KMS-11 (cell line): ENCODE measurements around the gene IL19.
A peak's percentile ranks its signal among the peaks of the same experiment; 100 is the strongest.

Source experiments
- H2AFZ ChIP-seq: fragments of 200-600 bp; sonication (generic); 2 replicates; pipeline ENCODE4 v1.6.1; 2016; ENCODE audit warnings: antibody characterized with exemption, mixed run types, low read depth
- H3K27ac ChIP-seq: fragments of 200-600 bp; sonication (generic); 2 replicates; pipeline ENCODE4 v1.6.1; 2016; ENCODE audit warnings: mild to moderate bottlenecking, mixed run types
- H3K27me3 ChIP-seq: fragments of 200-600 bp; sonication (generic); 2 replicates; pipeline ENCODE4 v1.6.1; 2017; ENCODE audit warnings: mild to moderate bottlenecking, low read depth, mixed run types, moderate library complexity; ENCODE audit not compliant: insufficient read depth
- H3K36me3 ChIP-seq: fragments of 200-600 bp; sonication (generic); 2 replicates; pipeline ENCODE4 v1.6.1; 2017; ENCODE audit warnings: mild to moderate bottlenecking, mixed run types; ENCODE audit not compliant: insufficient read depth
- H3K4me1 ChIP-seq: fragments of 200-600 bp; sonication (generic); 2 replicates; pipeline ENCODE4 v1.6.1; 2016; ENCODE audit warnings: mild to moderate bottlenecking, low read depth, mixed run types; ENCODE audit not compliant: poor library complexity, severe bottlenecking
- H3K4me2 ChIP-seq: fragments of 200-600 bp; sonication (generic); 2 replicates; pipeline ENCODE4 v1.7.0; 2016; ENCODE audit warnings: mild to moderate bottlenecking, mixed run types
- H3K4me3 ChIP-seq: fragments of 200-600 bp; sonication (generic); IDR thresholded peaks from 2 replicates; pipeline ENCODE4 v1.6.1; 2017; ENCODE audit warnings: low read depth, low read length, mixed read lengths; ENCODE audit not compliant: insufficient read depth
- H3K79me2 ChIP-seq: fragments of 200-600 bp; sonication (generic); 2 replicates; pipeline ENCODE4 v1.6.1; 2016; ENCODE audit warnings: low read depth, mixed run types; ENCODE audit not compliant: insufficient read depth
- H3K9ac ChIP-seq: fragments of 200-600 bp; sonication (generic); 2 replicates; pipeline ENCODE4 v1.6.1; 2016; ENCODE audit warnings: mild to moderate bottlenecking, mixed run types
- H4K20me1 ChIP-seq: fragments of 200-600 bp; sonication (generic); 2 replicates; pipeline ENCODE4 v1.6.1; 2016; ENCODE audit warnings: mild to moderate bottlenecking, mixed run types; ENCODE audit not compliant: insufficient read depth
- CTCF ChIP-seq: fragments of 200-600 bp; sonication (generic); conservative IDR thresholded peaks from 2 replicates; pipeline ENCODE4 v1.6.1; 2017; ENCODE audit warnings: low read depth, mild to moderate bottlenecking, antibody characterized with exemption, low read length, moderate library complexity, mixed read lengths

IL19 gene

GRCh38 chr1:206883160-206883559, 112.6 kb downstream of the IL19 start:
- TF ChIP-seq CTCF: no peak

GRCh38 chr1:206883876-206884275, 113.3 kb downstream of the IL19 start:
- no peak overlapping the region for H3K27ac ChIP-seq
- no peak overlapping the region for H2AFZ ChIP-seq
- H4K20me1 ChIP-seq: no peaks in the 10 kb centered on the region
- H3K27me3 ChIP-seq: no peaks in the 10 kb centered on the region
- H3K36me3 ChIP-seq: no peaks in the 10 kb centered on the region
- H3K79me2 ChIP-seq: no peaks in the 10 kb centered on the region
- no peak for TF ChIP-seq CTCF
- no peak overlapping the region for H3K4me3 ChIP-seq
- H3K9ac ChIP-seq: no peak overlapping the region
- no peak overlapping the region for H3K4me2 ChIP-seq
- peaks cover 22% of the 10 kb centered on the region for H3K4me1 ChIP-seq

More at GRCh38 chr1:206883160-206883559, 112.6 kb downstream of the IL19 start:
- H3K4me3 ChIP-seq: no peak overlapping the region
- H3K27me3 ChIP-seq: no peaks in the 10 kb centered on the region
- H3K4me2 ChIP-seq: peak overlapping the region; percentile 8; the same call in 1 of the 2 replicates
- H3K36me3 ChIP-seq: no peaks in the 10 kb centered on the region
- H2AFZ ChIP-seq: no peak overlapping the region
- H3K9ac ChIP-seq: no peak overlapping the region
- no peak overlapping the region for H3K27ac ChIP-seq
- no peaks in the 10 kb centered on the region for H3K79me2 ChIP-seq
- H4K20me1 ChIP-seq: no peaks in the 10 kb centered on the region
- peaks cover 16% of the 10 kb centered on the region for H3K4me1 ChIP-seq

- no peak overlapping the region for H3K4me2 ChIP-seq
- no peak overlapping the region for H2AFZ ChIP-seq
- TF ChIP-seq CTCF: no peak
These were observed 114.9 kb downstream of the IL19 start for GRCh38 chr1:206885341-206886060.

GRCh38 chr1:206886831-206887230, 116.3 kb downstream of the IL19 start:
- Histone ChIP-seq H4K20me1 (no peaks in the 10 kb centered on the region), H3K27me3 (no peaks in the 10 kb centered on the region), H3K4me1 (peaks cover 22% of the 10 kb centered on the region), H3K4me2 (no peak overlapping the region), H2AFZ (no peak overlapping the region), H3K27ac (no peak overlapping the region), H3K79me2 (no peaks in the 10 kb centered on the region), H3K4me3 (no peak overlapping the region), H3K9ac (no peak overlapping the region), H3K36me3 (no peaks in the 10 kb centered on the region)
- no peak for TF ChIP-seq CTCF

More at GRCh38 chr1:206885341-206886060, 114.9 kb downstream of the IL19 start:
- Histone ChIP-seq H3K79me2 (no peaks in the 10 kb centered on the region), H3K9ac (no peak overlapping the region), H3K4me1 (peaks cover 22% of the 10 kb centered on the region), H3K27ac (no peak overlapping the region), H4K20me1 (no peaks in the 10 kb centered on the region), H3K36me3 (no peaks in the 10 kb centered on the region), H3K27me3 (no peaks in the 10 kb centered on the region), H3K4me3 (no peak overlapping the region)
